ENCODE results near the gene PRTN3. TPM values are rescaled to one million over a fixed set of nuclear protein-coding genes. Genes with fewer than 3 reads are reported as not detected.

Gene PRTN3, protein sequence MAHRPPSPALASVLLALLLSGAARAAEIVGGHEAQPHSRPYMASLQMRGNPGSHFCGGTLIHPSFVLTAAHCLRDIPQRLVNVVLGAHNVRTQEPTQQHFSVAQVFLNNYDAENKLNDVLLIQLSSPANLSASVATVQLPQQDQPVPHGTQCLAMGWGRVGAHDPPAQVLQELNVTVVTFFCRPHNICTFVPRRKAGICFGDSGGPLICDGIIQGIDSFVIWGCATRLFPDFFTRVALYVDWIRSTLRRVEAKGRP
- total RNA-seq: not detected
- long read RNA-seq: 0 reads

DNA sequence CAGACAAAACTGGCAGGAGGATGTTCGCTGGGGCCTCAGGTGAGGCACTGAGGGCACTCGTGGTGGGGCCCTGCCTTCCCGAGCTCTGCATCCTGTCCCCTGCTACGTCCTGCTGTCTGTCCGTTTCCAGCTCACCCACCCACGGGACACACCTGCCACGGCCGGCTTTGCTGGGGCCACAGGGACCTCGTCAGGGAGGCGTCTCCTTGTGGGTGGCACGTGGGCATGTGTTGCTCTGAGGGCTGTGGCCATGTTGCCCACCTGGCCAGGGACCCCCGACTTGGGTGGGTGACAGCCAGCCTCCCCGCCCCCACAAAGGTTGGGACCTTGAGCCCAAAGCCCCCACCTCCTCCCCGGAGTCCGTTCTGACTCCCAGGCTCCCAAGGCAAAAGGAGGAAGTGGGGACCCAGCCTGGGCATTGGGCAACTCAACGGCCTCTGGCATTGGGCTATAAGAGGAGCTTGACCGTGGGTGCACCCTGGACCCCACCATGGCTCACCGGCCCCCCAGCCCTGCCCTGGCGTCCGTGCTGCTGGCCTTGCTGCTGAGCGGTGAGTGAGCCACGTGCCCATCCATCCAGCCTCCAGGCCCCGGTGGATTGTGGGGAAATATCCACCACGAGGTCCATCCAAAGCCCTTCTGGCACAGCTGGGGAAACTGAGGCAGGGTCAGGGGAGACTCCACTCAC is at the start of gene PRTN3:
TSS of gene PRTN3 (plus strand) at position 481 of the 688 bp plus-strand sequence. CDS start at position 491, 10 bp downstream.
- DNase-seq (no peak), ATAC-seq (no peak)
- intact Hi-C loops (cut with DNase I, micrococcal nuclease): no loop called here

DNA sequence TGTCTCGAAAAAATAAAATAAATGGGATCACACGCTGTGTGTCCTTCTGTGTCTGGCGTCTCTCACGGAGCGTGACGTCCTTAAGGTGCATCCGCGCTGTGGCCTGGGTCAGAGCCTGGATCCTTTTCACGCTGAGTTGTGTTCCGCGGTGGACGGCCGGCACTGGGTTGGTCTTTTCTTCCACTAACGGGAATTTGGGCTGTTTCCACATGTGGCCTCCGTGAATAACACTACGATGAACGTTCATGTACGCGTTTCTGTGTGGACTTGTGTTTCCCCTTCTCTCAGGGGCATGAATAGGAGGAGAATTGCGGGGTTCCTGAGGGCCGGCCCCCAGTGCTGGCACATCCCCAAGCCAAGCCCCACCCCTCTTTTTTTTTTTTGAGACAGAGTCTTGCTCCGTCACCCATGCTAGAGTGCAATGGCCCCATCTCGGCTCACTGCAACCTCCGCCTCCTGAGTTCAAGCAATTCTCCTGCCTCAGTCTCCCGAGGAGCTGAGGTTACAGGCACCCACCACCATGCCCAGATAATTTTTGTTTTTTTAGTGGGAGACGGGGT is 49.7 kb upstream of the PRTN3 start:
- DNase-seq (no peak), ATAC-seq (no peak)
- intact Hi-C loops (cut with DNase I, micrococcal nuclease): no loop called here

DNA sequence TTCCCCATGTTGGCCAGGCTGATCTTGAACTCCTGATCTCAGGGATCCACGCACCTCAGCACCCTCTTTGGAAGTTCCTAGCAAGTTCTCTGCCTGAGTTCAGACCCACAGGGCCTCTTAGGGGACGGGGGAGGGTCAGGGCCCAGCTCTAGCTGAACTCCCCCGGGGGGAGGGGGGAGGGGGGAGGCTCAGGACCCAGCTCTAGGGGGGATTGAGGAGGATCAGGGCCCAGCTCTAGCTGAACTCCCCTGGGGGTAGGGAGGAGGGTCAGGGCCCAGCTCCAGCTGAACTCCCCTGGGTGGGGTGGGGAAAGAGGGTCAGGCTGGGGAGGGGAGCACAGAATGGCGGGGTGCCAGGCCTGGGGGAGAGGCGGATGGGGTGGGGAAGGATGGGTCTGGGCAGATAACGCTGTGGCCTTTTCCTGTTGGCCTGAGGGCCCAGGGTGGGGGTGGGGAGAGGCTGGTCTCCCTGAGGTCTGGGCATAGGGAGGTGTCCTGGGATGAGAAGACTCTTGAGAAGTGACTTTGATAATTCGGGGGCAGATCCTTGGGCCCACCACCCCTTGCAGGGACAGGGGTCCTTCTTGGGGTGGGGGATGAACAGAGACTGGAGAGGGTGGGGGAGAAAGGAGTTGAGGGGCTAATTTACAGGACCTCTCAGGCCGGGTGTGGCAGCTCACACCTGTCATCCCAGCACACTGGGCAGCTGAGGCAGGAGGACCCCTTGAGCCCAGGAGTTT is 49.1 kb upstream of the PRTN3 start:
- intact Hi-C loops (cut with DNase I, micrococcal nuclease): no loop called here
- no peak for ATAC-seq
- DNase-seq: no peak

DNA sequence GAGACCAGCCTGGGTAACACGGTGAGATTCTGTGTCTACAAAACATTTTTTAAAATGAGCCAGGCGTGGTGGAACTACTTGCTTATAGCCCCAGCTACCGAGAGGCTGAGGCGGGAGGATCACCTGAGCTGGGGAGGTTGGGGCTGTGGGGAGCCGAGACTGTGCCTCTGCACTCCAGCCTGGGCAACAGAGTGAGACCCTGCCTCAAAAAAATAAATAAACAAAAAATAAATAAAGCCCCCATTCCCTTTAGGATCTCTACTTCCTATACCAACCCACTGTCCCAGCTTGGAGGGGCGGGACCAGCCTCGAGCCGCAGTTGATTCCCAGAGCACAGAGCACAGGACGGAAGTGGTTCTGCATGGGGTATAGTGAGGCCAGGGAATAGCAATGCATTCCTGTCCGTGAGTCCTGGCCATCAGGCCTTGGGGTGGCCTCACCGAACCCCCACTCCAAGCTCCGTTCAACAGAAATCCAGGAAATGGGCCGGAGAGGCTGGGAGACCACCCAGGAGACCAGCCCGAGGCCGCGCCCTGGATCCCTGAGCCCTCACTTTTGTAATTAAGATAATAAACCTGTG is 48.4 kb upstream of the PRTN3 start:
- ATAC-seq: no peak
- DNase-seq: no peak
- intact Hi-C loops (cut with DNase I, micrococcal nuclease): no loop called here

DNA sequence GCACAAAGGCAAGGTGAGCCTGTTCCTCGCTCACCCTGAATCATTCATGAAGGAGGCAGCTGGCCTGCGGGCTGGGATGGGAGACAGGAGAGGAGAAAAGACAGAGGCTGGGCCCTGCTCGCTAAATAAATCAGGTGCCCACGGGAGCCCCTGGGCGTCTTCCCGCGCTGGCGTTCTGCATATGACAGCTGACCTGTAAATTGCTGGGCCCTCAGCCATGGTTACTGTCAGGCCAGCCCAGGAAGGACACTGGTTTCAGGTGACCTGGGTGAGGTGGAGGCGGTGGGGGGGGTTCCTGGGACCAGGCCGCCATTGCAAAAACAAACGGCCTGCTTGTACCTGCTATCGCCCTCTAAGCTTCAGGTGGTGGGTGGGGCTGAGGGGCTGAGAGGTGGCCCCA is 47.0 kb upstream of the PRTN3 start:
- intact Hi-C loops (cut with DNase I, micrococcal nuclease): no loop called here
- ATAC-seq (no peak), DNase-seq (peak in 1 of 2 donors; percentile 7)

DNA sequence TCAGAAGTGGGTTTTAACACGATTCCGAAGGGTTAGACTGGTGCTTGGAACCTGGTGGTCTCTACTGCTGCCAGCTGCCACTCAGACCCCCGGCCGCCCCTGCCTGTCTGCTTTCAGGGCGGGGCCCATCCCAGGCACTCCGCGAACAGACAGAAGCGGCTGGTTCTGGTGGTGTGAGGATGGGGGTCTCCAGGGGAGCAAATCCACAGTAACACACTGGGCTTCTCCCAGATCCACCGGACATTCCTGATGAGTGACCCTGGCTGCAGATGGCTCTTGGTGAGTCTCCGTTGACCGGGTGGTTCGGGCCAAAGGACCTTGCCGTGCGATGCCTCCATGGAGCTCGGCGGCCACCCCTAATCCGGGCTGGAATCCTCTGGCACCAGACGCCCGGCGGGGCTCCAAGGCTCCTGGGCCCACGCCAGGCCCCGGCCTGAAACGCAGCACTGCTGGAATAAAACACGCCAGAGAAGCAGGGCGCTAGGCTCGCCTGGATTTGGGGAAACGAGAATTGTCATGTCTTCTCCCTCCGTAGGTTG is 45.7 kb upstream of the PRTN3 start:
- DNase-seq (peak in 1 of 2 donors; percentile 43), ATAC-seq (no peak)
- intact Hi-C loops (cut with DNase I, micrococcal nuclease): no loop called here

DNA sequence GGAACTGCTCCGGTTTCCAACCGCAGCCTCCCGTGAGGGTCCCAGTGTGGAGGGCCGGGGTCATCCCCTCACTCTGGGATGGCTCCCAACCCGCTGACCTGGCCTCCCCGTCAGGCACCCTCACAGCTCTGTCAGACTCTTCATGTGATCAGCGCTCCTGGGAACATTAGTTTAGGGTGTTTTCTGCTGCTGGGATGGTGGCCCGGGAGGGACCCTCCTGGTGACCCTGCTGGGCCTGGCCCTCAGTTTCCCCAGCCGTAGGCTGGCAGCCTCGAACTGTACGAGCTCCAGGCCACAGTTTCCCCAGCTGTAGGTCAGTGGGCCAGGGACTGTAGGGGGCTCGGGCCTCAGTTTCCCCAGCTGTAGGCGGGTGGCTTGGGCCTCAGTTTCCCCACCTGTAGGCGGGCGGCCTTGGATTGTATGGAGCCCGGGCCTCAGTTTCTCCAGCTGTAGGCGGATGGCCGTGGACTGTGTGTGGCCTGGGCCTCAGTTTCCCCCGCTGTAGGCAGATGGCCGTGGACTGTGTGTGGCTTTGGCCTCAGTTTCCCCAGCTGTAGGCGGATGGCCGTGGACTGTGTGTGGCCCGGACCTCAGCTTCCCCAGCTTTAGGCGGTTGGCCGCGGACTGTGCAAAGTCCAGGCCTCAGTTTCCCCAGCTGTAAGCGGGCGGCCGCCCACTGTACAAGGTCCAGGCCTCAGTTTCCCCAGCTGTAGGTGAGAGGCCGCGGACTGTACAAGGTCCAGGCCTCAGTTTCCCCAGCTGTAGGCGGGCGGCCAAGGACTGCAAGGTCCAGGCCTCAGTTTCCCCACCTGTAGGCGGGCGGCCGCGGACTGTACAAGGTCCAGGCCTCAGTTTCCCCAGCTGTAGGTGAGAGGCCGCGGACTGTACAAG is 44.9 kb upstream of the PRTN3 start:
- no peak for ATAC-seq
- DNase-seq: peak in 1 of 2 donors; percentile 39
- intact Hi-C loops (cut with DNase I, micrococcal nuclease): no loop called here

DNA sequence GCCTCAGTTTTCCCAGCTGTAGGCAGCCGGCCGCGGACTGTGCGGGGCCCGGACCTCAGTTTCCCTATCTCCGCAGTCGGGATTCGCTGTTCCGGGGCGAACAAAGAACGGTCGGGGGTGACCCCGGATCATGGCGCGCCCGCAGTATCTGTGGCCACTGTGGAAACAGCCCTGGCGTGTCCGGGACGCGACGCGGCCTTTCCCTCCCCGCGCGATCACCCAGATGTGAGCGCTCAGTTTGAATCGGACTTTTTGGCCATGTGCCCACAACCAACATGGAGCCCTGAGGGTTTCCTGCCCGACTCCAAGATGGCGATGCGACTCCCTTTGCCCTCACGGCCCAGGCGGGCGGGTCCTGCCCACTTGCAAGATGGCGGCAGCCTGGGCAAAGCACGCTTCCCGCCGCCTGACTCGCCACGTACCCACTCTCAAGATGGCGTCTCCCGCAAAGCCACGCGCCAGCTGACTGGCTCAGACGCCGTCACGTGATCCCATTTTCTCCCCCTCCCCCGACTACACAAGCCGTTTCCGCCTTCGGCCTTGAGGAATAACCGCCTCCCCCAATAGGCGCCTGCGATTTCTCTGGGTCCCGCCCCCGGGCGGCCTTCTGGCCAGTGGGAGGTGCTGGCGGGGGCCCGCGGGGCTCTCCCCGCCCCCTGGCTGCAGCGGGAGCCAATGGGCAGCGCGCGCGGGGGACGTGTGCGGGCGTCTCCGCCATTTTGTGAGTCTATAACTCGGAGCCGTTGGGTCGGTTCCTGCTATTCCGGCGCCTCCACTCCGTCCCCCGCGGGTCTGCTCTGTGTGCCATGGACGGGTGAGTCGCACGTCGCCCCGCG is 43.9 kb upstream of the PRTN3 start, which contains the start of gene PTBP1:
TSS of gene PTBP1 (plus strand) at position 761 of the 836 bp plus-strand sequence. CDS start at position 807, 46 bp downstream.
- DNase-seq (peak; percentile 99 to 100), ATAC-seq (peak; percentile 76)
- intact Hi-C loops (cut with DNase I, micrococcal nuclease): no loop called here

DNA sequence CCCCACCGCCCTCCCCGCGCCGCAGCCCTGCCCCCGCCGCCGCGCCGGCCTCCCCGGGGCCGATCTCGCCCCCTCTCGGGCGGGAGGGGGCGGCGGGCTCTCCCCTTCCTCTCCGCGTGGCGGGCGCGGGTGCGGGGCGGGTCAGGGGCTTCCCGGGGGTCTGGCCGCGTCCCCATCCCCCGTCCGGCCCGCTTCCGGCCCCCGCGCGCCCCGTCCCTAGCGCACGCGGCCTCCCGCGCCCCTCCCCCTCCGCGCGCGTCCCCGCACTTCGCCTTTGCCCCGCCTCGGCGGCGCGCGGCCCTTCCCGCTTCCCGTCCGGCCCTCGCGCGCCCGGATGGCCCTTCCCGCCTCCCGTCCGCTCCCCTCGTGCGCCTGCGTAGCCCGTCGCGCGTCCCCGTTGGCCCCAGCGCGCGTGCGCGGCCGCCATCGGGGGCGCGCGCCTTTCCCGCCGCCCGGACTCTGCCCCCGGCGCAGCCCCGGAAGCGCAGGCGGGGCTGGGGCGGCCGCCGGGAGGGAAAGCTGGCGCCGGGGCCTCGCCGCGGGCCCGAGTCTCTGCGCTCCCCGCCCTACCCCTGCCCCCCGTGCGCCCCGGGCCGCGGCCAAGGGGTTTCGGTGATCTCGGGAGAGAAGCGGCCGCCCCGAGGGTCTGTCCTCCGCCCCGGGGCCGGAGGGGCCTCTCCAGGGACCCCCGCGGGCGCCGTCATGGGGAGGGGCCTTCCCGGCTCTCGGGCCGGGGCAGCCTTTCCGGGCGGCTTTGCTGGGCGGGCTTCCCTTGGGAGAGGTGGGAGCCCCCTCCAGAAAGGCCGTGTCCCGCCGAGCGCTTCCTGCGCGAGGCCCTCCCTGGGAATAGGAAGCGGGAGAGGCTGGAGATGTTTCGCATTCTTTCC is 43.0 kb upstream of the PRTN3 start:
- peak; percentile 58 for ATAC-seq
- intact Hi-C loops (cut with DNase I, micrococcal nuclease): no loop called here

DNA sequence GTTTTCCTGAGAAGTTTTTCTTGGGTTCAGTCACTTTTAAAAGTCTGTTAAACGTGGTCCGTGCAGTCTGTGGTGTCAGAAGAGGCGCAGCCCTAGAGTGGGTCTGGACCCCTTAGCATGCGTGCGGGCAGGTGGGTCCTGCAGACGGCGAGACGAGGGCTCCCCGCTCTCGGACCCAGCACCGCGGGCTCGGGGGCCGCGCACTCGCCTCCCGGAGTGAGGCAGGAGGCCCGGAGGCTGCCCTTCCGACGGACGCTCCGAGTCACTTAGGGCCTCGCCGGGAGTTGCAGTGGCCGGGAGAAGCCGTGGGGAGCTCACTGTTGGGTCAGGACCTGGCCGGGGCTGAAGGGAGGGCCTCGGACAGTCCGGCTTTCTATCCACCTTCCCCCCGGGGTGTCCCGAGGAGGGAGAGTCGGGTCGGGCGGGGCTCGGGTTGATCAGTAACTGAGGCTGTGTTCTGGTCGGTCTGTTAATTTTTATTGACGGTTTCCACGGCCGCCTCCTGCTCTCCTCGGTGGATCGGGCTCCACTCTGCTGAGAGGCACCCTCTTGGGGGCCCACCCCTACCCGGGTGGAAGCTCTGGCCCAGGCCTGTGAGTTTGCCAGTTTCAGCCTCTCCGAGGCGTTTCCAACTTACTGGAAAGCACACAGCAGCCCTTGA is 42.3 kb upstream of the PRTN3 start:
- DNase-seq (peak; percentile 77 to 84), ATAC-seq (peak; percentile 45)
- intact Hi-C loops (cut with DNase I, micrococcal nuclease): no loop called here

More for the DNA sequence above, 43.0 kb upstream of the PRTN3 start:
- peak; percentile 86 to 93 for DNase-seq

DNA sequence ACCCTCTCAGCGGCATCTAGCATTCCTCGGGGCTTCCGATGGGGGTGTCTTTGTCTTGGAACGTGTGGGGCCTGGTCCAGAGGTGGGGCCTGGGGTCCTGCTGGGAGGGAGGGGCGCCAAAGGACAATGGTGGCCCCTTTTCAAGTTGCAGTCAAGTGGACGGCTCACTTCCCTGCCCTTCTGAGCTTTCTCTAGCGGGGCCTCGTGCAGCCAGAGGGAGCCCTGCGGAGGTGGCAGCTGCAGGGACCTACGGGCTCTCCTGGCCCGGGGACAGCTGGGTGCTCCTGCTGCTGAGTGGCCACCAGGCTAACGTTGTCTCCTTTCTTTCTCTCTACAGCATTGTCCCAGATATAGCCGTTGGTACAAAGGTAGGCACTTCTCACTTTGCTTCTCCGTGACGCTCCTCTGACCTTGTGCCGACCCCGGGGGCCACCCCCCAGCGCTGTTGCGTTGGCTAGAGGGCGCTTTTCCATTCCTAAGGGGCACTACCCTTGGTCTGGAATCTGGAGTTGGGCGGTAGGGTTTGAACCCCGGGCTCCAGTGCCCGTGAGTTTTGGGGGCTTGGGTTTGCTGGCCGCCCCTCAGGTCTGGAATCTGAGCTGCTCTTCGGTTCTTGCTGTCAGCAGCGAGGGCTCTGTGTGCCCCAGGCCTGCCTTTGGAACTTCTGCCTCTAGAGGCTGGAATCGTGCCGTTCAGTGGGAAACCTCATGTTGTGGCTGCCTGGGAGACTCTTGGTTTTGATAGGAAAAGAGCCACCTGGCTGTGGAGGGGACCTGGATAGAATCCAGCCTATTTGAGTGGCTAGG is 41.5 kb upstream of the PRTN3 start:
- DNase-seq (peak; percentile 30 to 39), ATAC-seq (no peak)
- intact Hi-C loops (cut with DNase I, micrococcal nuclease): no loop called here

DNA sequence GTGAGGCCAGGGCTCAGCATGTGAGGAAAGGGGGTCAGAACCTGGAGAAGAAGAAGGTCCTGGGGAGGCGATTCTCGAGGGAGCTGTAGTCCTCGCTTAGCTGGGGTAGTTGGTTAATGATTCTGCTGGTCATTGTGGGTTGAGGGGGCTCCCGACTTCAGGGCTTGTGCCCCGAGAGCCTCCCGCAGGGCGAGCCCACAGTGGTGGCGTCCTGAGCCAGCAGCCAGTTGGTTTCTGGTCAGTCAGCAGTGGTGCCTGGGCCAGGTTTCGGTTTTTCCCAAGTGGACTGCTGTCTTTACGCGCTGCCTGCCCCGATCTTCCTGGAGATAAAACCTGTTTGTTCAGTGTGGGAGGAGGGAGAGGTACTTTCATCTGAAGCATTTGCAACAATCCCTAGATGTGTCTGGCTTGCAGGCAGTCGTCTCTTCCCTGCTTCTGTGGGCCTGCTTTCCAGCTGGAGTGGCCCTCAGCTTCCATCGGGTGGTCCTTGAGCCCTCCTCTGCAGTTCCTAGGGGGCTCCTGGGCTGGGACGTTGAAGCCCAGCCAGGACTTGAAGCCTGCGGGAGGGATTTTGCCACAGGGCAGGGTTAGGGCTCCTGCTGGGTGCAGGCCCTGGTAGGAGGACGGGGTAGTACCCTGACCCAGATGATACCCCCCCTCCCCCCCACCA is 40.3 kb upstream of the PRTN3 start:
- ATAC-seq (peak; percentile 8), DNase-seq (peak; percentile 54 to 57)
- intact Hi-C loops (cut with DNase I, micrococcal nuclease): no loop called here

DNA sequence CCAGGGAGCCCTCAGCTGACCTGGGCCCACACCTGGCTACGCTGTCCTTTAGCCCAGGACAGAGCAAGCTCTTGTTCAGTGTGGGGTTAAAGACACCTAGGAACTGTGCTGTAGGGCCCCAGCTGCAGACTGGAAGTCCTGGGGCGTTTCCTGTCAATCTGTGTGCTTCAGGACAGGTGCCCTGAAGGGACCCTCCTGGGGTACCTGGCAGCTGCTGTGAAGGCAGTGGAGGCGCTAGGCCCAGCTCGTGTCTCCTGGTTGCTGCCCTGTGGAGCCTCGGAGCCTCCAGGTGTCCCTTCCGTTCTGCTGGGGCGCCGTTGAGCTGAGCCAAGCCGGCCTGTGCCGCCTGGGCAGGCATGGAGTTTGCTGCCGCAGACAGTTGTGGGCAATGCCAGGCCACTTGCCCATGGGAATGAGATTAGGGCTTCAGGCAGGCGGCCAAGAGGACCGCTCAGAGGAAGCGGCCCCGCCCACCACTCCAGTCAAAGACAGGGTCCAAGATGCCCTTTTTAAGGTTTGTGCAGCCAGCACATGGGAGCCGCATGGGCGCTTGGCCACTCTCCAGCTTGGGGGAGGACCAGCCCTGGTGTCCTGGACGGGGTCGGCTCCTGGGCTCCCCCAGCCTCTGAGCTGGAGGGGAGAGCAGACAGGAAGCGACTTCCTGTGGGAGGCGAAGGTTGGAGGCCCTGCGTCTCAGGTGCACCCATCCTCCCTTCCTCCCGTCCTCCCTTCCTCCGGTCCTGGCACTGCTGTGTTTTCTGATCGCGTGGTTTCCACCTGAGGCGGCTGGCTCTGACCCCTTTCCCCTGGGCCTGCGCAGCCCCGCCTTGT is 39.6 kb upstream of the PRTN3 start:
- ATAC-seq: no peak
- intact Hi-C loops (cut with DNase I, micrococcal nuclease): no loop called here
- peak; percentile 62 to 71 for DNase-seq
